Liver (tissue), 9 donors: ENCODE measurements around the gene ERC2. TPM values are rescaled to one million over a fixed set of nuclear protein-coding genes. Genes with fewer than 3 reads are reported as not detected.

Source experiments
- DNase-seq: peaks from one replicate; pipeline ENCODE4 v3.0.0-alpha.2; 2017; ENCODE audit warnings: low spot score
- H3K27ac ChIP-seq, 2 donors: one replicate each; pipeline ENCODE4 v1.7.0; 2013; ENCODE audit warnings: inconsistent platforms in 2 of 2, low read length in 2 of 2, control low read depth in 1 of 2, low read depth in 1 of 2, mild to moderate bottlenecking in 1 of 2
- H3K27me3 ChIP-seq, 4 donors: one replicate each; pipeline versions ENCODE4 v1.6.1 to v1.7.0; 2013; ENCODE audit warnings: low read length in 3 of 4, inconsistent platforms in 1 of 4, mild to moderate bottlenecking in 1 of 4, moderate library complexity in 1 of 4; ENCODE audit not compliant: control insufficient read depth in 4 of 4, insufficient read depth in 4 of 4
- H3K36me3 ChIP-seq, 4 donors: one replicate each; pipeline versions ENCODE4 v1.6.1 to v1.7.0; 2013; ENCODE audit warnings: low read length in 3 of 4, mild to moderate bottlenecking in 3 of 4, low read depth in 1 of 4, moderate library complexity in 1 of 4; ENCODE audit not compliant: control insufficient read depth in 4 of 4, insufficient read depth in 3 of 4
- H3K4me1 ChIP-seq, 4 donors: one replicate each; pipeline versions ENCODE4 v1.6.1 to v1.7.0; 2013; ENCODE audit warnings: low read length in 3 of 4, mild to moderate bottlenecking in 3 of 4, moderate library complexity in 1 of 4; ENCODE audit not compliant: control insufficient read depth in 4 of 4, insufficient read depth in 4 of 4
- H3K4me3 ChIP-seq, 3 donors: one replicate each; pipeline versions ENCODE4 v1.6.1 to v1.7.0; 2013; ENCODE audit warnings: low read length in 3 of 3, control low read depth in 1 of 3, low read depth in 1 of 3, mild to moderate bottlenecking in 1 of 3
- H3K9ac ChIP-seq, 2 donors: one replicate each; pipeline ENCODE4 v1.7.0; 2013; ENCODE audit warnings: low read length in 2 of 2, mild to moderate bottlenecking in 2 of 2, moderate library complexity in 2 of 2, control low read depth in 1 of 2, low read depth in 1 of 2
- H3K9me3 ChIP-seq, 4 donors: one replicate each; pipeline versions ENCODE4 v1.6.1 to v1.7.0; 2013; ENCODE audit warnings: low read length in 3 of 4; ENCODE audit not compliant: control insufficient read depth in 4 of 4
- ATF3 ChIP-seq: IDR thresholded peaks from 2 replicates; pipeline ENCODE4 v1.6.1; 2016; ENCODE audit warnings: antibody characterized with exemption
- CTCF ChIP-seq: fragments of 150-350 bp; IDR thresholded peaks from 2 replicates; pipeline ENCODE4 v1.5.1; 2017; ENCODE audit warnings: improper control_type of control experiment, low read depth, low read length; ENCODE audit not compliant: missing input control
- EGR1 ChIP-seq, 2 donors: IDR thresholded peaks; 2 replicates each; pipeline ENCODE4 v1.6.1; 2016 to 2018; ENCODE audit warnings: antibody characterized with exemption in 2 of 2, low read depth in 2 of 2
- FOXA1 ChIP-seq: IDR thresholded peaks from 2 replicates; pipeline ENCODE4 v1.6.1; 2016; ENCODE audit warnings: antibody characterized with exemption
- FOXA2 ChIP-seq: IDR thresholded peaks from 2 replicates; pipeline ENCODE4 v1.6.1; 2016; ENCODE audit warnings: antibody characterized with exemption
- GABPA ChIP-seq, 2 donors: IDR thresholded peaks in 1 of 2; conservative IDR thresholded peaks in 1 of 2; 2 replicates each; pipeline ENCODE4 v1.6.1; 2016; ENCODE audit warnings: antibody characterized with exemption in 2 of 2, mild to moderate bottlenecking in 1 of 2, moderate library complexity in 1 of 2
- HNF4A ChIP-seq, 2 donors: conservative IDR thresholded peaks; 2 replicates each; pipeline ENCODE4 v1.6.1; 2016; ENCODE audit warnings: antibody characterized with exemption in 2 of 2, mild to moderate bottlenecking in 2 of 2
- HNF4G ChIP-seq: IDR thresholded peaks from 2 replicates; pipeline ENCODE4 v1.6.1; 2016; ENCODE audit warnings: antibody characterized with exemption
- JUND ChIP-seq, 2 donors: IDR thresholded peaks; 2 replicates each; pipeline ENCODE4 v1.6.1; 2016; ENCODE audit warnings: antibody characterized with exemption in 2 of 2
- MAX ChIP-seq: IDR thresholded peaks from 2 replicates; pipeline ENCODE4 v1.6.1; 2016; ENCODE audit warnings: antibody characterized with exemption
- NR2F2 ChIP-seq: IDR thresholded peaks from 2 replicates; pipeline ENCODE4 v1.6.1; 2016; ENCODE audit warnings: antibody characterized with exemption
- RAD21 ChIP-seq, 2 donors: IDR thresholded peaks; 2 replicates each; pipeline ENCODE4 v1.6.1; 2016; ENCODE audit warnings: antibody characterized with exemption in 2 of 2, mild to moderate bottlenecking in 2 of 2
- REST ChIP-seq: IDR thresholded peaks from 2 replicates; pipeline ENCODE4 v1.6.1; 2016; ENCODE audit warnings: antibody characterized with exemption, mild to moderate bottlenecking
- RXRA ChIP-seq, 2 donors: IDR thresholded peaks; 2 replicates each; pipeline ENCODE4 v1.6.1; 2017 to 2018; ENCODE audit warnings: antibody characterized with exemption in 2 of 2, mild to moderate bottlenecking in 1 of 2
- SP1 ChIP-seq: IDR thresholded peaks from 2 replicates; pipeline ENCODE4 v1.6.1; 2018; ENCODE audit warnings: antibody characterized with exemption, mild to moderate bottlenecking
- TAF1 ChIP-seq: conservative IDR thresholded peaks from 2 replicates; pipeline ENCODE4 v1.6.1; 2016; ENCODE audit warnings: antibody characterized with exemption, mild to moderate bottlenecking
- YY1 ChIP-seq: IDR thresholded peaks from 2 replicates; pipeline ENCODE4 v1.6.1; 2016; ENCODE audit warnings: antibody characterized with exemption, mild to moderate bottlenecking
- ZBTB33 ChIP-seq: IDR thresholded peaks from 2 replicates; pipeline ENCODE4 v1.6.1; 2016; ENCODE audit warnings: antibody characterized with exemption
- WGBS: extraction: QIAGEN DNeasy Blood & Tissue Kit; methylation state at CpG from one replicate; pipeline ENCODE4 v1.1.7; 2013; 5-methylcytosine and 5-hydroxymethylcytosine counted together
- polyA plus RNA-seq, 2 donors: library from polyadenylated mRNA; stranded (reverse) in 1 of 2; unstranded in 1 of 2; fragments of 200-250 nt in 1 of 2; fragments of >200 nt in 1 of 2; fragmentation: Nextera tagmentation in 1 of 2; extraction: Ambion mirVana in 1 of 2; gene quantifications; one replicate each; pipeline versions ENCODE4 v1.2.1 to v1.2.3, GENCODE V29; 2013 to 2015
- total RNA-seq, 2 donors: library from RNA; depleted of rRNA; stranded (reverse); fragments of >200 nt; gene quantifications; one replicate each; pipeline ENCODE4 v1.2.3, GENCODE V29; 2014
- donor health status: healthy.
- donor health status: healthy.
- donor health status: healthy.
- donor health status: healthy.
- donor health status: healthy.

Gene ERC2
- total and polyA plus RNA-seq, 4 donors, result 0.14 to 0.25 TPM; not detected in 2

GRCh38 chr3:56383092-56383491, 85.2 kb downstream of the ERC2 start (continued):
- no peak for TF ChIP-seq ZBTB33
- TF ChIP-seq GABPA (IDR thresholded peaks at IDR 0.05 in 1 of 2, conservative IDR thresholded peaks at IDR 0.05 in 1 of 2), result no peak
- no peak for TF ChIP-seq SP1
- no peak for TF ChIP-seq JUND (IDR thresholded peaks at IDR 0.05)

- DNase-seq, result no peak
- Histone ChIP-seq H3K4me3 (no peak overlapping the region), H3K9ac (no peak overlapping the region), H3K36me3 (no peaks in the 10 kb centered on the region), H3K27me3 (no peaks in the 10 kb centered on the region), H3K4me1 (no peaks in the 10 kb centered on the region), H3K9me3 (peaks cover 0 to 8% (median 0%) of the 10 kb centered on the region in 4 donors), H3K27ac (no peak overlapping the region)
- TF ChIP-seq SP1 (no peak), HNF4G (no peak), REST (no peak), FOXA1 (no peak), ATF3 (no peak), HNF4A (conservative IDR thresholded peaks at IDR 0.05) (no peak), NR2F2 (no peak), YY1 (no peak), RAD21 (IDR thresholded peaks at IDR 0.05) (no peak), EGR1 (IDR thresholded peaks at IDR 0.05; ENCODE audit: low read depth in 2 of 2) (no peak), JUND (IDR thresholded peaks at IDR 0.05) (no peak), MAX (no peak), RXRA (IDR thresholded peaks at IDR 0.05) (no peak), FOXA2 (no peak), TAF1 (no peak), ZBTB33 (no peak), CTCF (no peak), GABPA (IDR thresholded peaks at IDR 0.05 in 1 of 2, conservative IDR thresholded peaks at IDR 0.05 in 1 of 2) (no peak)
- WGBS, result 75% methylated on average over 7 of the region's 7 CpGs
Measured at GRCh38 chr3:56379723-56380287, 88.5 kb downstream of the ERC2 start.
